GM23248 (cell line): Measurements from ENCODE around the gene AADAT.

ENCODE experiments used
- EZH2 ChIP-seq: fragments of 200-600 bp; sonication (generic); IDR thresholded peaks from 2 replicates; pipeline ENCODE4 v1.6.1; 2018; ENCODE audit warnings: antibody characterized with exemption, mild to moderate bottlenecking; ENCODE audit not compliant: insufficient read depth, poor library complexity, severe bottlenecking
- EZH2phosphoT487 ChIP-seq: fragments of 200-600 bp; sonication (generic); IDR thresholded peaks from 2 replicates; pipeline ENCODE4 v1.6.1; 2018; ENCODE audit warnings: antibody characterized with exemption, moderate library complexity, mild to moderate bottlenecking, low read depth; ENCODE audit not compliant: insufficient read depth

GRCh38 chr4:170079981-170080380, 9.8 kb downstream of the AADAT start:
- no peak for TF ChIP-seq EZH2phosphoT487
- TF ChIP-seq EZH2 = no peak
